Measurements from ENCODE around the gene UROS. TPM values are rescaled to one million over a fixed set of nuclear protein-coding genes. Genes with fewer than 3 reads are reported as not detected.

Gene UROS
- total and polyA plus RNA-seq, 2 experiments from 2014 or later: 55.7 to 80.4 TPM

DNA sequence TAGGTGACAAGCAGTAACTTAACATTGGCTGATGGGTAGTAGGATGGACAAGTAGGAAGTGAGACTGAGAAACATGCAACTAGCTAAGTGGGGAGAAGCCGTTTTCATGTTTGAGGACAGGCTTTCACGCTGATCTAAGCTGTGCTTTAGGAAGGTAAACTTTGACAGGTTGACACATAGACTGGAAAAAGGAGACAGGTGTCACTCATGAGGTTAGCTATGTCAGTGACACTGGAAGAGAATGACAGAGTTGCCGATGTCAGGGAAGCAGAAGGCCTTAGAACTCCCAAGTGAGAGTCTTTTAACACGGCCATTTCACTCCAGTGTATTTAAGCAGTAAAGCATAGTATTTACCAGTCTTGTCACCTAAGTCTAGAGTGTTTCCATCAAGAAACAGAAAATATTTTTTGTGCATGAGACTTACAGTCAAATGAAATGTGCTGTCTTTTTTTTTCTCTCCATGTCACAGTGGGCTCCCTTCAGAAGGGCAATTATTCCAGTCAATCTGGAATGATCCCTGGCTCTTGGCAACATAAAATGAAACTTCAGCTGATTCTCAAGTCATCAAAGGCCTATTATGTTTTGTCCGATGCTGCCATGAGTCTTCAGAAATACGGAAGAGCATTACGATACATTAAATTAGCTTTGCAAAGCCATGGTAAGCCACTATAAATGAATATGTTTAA is 82.9 kb downstream of the UROS start:
- H3K27me3 ChIP-seq: no peaks in the 10 kb centered on the region
- no peak overlapping the region for H3K4me2 ChIP-seq
- no peak overlapping the region for H3K4me3 ChIP-seq
- no peaks in the 10 kb centered on the region for H3K79me2 ChIP-seq
- TF ChIP-seq, protein P1, sequence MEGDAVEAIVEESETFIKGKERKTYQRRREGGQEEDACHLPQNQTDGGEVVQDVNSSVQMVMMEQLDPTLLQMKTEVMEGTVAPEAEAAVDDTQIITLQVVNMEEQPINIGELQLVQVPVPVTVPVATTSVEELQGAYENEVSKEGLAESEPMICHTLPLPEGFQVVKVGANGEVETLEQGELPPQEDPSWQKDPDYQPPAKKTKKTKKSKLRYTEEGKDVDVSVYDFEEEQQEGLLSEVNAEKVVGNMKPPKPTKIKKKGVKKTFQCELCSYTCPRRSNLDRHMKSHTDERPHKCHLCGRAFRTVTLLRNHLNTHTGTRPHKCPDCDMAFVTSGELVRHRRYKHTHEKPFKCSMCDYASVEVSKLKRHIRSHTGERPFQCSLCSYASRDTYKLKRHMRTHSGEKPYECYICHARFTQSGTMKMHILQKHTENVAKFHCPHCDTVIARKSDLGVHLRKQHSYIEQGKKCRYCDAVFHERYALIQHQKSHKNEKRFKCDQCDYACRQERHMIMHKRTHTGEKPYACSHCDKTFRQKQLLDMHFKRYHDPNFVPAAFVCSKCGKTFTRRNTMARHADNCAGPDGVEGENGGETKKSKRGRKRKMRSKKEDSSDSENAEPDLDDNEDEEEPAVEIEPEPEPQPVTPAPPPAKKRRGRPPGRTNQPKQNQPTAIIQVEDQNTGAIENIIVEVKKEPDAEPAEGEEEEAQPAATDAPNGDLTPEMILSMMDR (IDR thresholded peaks at IDR 0.05; ENCODE audit: poor library complexity): no peak
- no peak for TF ChIP-seq EZH2 (IDR thresholded peaks at IDR 0.05; ENCODE audit: borderline replicate concordance)
- TF ChIP-seq EZH2phosphoT487 (IDR thresholded peaks at IDR 0.05; ENCODE audit: low read depth, severe bottlenecking, unreplicated experiment): no peak
- H3K36me3 ChIP-seq (replicated peaks; ENCODE audit: insufficient read depth, low read depth): no peaks in the 10 kb centered on the region
- no peak for DNase-seq (ENCODE audit: low spot score)
- no peaks in the 10 kb centered on the region for H3K9me2 ChIP-seq (replicated peaks; ENCODE audit: insufficient read depth)
- no peak overlapping the region for H3K27ac ChIP-seq
- no peaks in the 10 kb centered on the region for H3K9me3 ChIP-seq (ENCODE audit: low read depth)
- no peak overlapping the region for H2AFZ ChIP-seq
- H4K20me1 ChIP-seq (ENCODE audit: insufficient read depth, poor library complexity, severe bottlenecking): no peaks in the 10 kb centered on the region
- no peaks in the 10 kb centered on the region for H3K4me1 ChIP-seq (ENCODE audit: insufficient read depth)
- 94% methylated on average over 7 of the region's 7 CpGs for WGBS (ENCODE audit: low lambda C conversion rate, missing lambda C conversion rate)

MicroRNA genes within 50 kb of the gene (microRNA counts, 767-probe panel; counts per million panel counts)
- not detected for microRNA hsa-miR-4484

Small RNA genes within 50 kb of the gene (microRNA-seq; reads per million reads assigned to microRNA genes)
- not detected for gene MIR4484

Small RNA genes within 50 kb of the gene (small RNA-seq; reads per million reads assigned to genes)
- gene MIR4484 (not detected), gene RF00017 (not detected)

Other genes starting within 250 kb of the UROS start
- gene TEX36, start 140.1 kb downstream of the UROS start, total RNA-seq: not detected in 2 replicates
- not detected in 2 replicates for gene TEX36, start 140.1 kb downstream of the UROS start, polyA plus RNA-seq
- 27.3 and 28.9 TPM in 2 replicates for gene EDRF1, start 103.5 kb downstream of the UROS start, total RNA-seq
- gene EDRF1, start 103.5 kb downstream of the UROS start, polyA plus RNA-seq: 10.1 and 11.4 TPM in 2 replicates
- gene MMP21, start 47.4 kb downstream of the UROS start, total RNA-seq: not detected in 2 replicates
- 0.21 and 0.22 TPM in 2 replicates for gene MMP21, start 47.4 kb downstream of the UROS start, polyA plus RNA-seq
- 45.0 and 51.5 TPM in 2 replicates for gene BCCIP, start 288 bp upstream of the UROS start, total RNA-seq
- gene BCCIP, start 288 bp upstream of the UROS start, polyA plus RNA-seq: 63.2 and 65.8 TPM in 2 replicates
- 47.1 and 50.8 TPM in 2 replicates for gene DHX32, start 58.0 kb upstream of the UROS start, total RNA-seq
- gene DHX32, start 58.0 kb upstream of the UROS start, polyA plus RNA-seq: 35.8 and 40.6 TPM in 2 replicates
- gene FANK1, start 73.3 kb upstream of the UROS start, total RNA-seq: 0.88 and 6.0 TPM in 2 replicates
- gene FANK1, start 73.3 kb upstream of the UROS start, polyA plus RNA-seq: 2.9 and 5.5 TPM in 2 replicates